ENCODE results near the gene STPG1.
"Not testable (repeated sequence)": the region's sequence is repeated elsewhere in the genome, so short reads cannot be mapped to it uniquely, and the experiment has no call there.

Gene STPG1

GRCh38 chr1:24450857-24451397 lies 37.3 kb upstream of the STPG1 start:
- peaks cover 7% of the 10 kb centered on the region; the same call in 1 of the 2 replicates for H3K36me3 ChIP-seq (ENCODE audit: insufficient read depth, low read length)
- no peak overlapping the region for H3K27ac ChIP-seq (ENCODE audit: low read length)
- no peaks in the 10 kb centered on the region for H3K4me1 ChIP-seq (ENCODE audit: insufficient read depth, low read length)
- H3K79me2 ChIP-seq (ENCODE audit: insufficient read depth, low read length) = no peaks in the 10 kb centered on the region
- no peak overlapping the region for H3K9ac ChIP-seq (ENCODE audit: low read depth, low read length)
- TF ChIP-seq EZH2 (IDR thresholded peaks at IDR 0.05; ENCODE audit: borderline replicate concordance, low read depth, low read length, severe bottlenecking) (no peak), CTCF (IDR thresholded peaks at IDR 0.05; ENCODE audit: borderline replicate concordance, extremely low read depth, low read length, poor library complexity, severe bottlenecking) (no peak)
- no peaks in the 10 kb centered on the region for H3K9me3 ChIP-seq (ENCODE audit: insufficient read depth, low read length, severe bottlenecking)
- H3K4me3 ChIP-seq (ENCODE audit: low read depth in 1 of 2, low read length in 2 of 2) = no peak overlapping the region
- ATAC-seq (ENCODE audit: insufficient read depth, low read depth) (no peak), DNase-seq (no peak)
- H3K4me2 ChIP-seq (ENCODE audit: insufficient read depth, low read length) = no peak overlapping the region
- no peaks in the 10 kb centered on the region for H4K20me1 ChIP-seq (ENCODE audit: insufficient read depth, low read length)
- H2AFZ ChIP-seq (ENCODE audit: low read depth, low read length) = no peak overlapping the region
- H3K27me3 ChIP-seq (ENCODE audit: insufficient read depth, low read length, poor library complexity) = no peaks in the 10 kb centered on the region

GRCh38 chr1:24450316-24450715 lies 36.7 kb upstream of the STPG1 start:
- no peaks in the 10 kb centered on the region for H3K79me2 ChIP-seq (ENCODE audit: insufficient read depth, low read length)
- no peak overlapping the region for H3K9ac ChIP-seq (ENCODE audit: low read depth, low read length)
- no peaks in the 10 kb centered on the region for H3K9me3 ChIP-seq (ENCODE audit: insufficient read depth, low read length, severe bottlenecking)
- no peak overlapping the region for H3K4me3 ChIP-seq (ENCODE audit: low read depth in 1 of 2, low read length in 2 of 2)
- no peak overlapping the region for H3K27ac ChIP-seq (ENCODE audit: low read length)
- H3K36me3 ChIP-seq (ENCODE audit: insufficient read depth, low read length) = peaks cover 8% of the 10 kb centered on the region; the same call in 1 of the 2 replicates
- no peak overlapping the region for H3K4me2 ChIP-seq (ENCODE audit: insufficient read depth, low read length)
- DNase-seq = no peak
- H3K4me1 ChIP-seq (ENCODE audit: insufficient read depth, low read length) = no peaks in the 10 kb centered on the region
- no peaks in the 10 kb centered on the region for H3K27me3 ChIP-seq (ENCODE audit: insufficient read depth, low read length, poor library complexity)
- no peak overlapping the region for H2AFZ ChIP-seq (ENCODE audit: low read depth, low read length)
- no peak for TF ChIP-seq CTCF (IDR thresholded peaks at IDR 0.05; ENCODE audit: borderline replicate concordance, extremely low read depth, low read length, poor library complexity, severe bottlenecking)
- no peak for TF ChIP-seq EZH2 (IDR thresholded peaks at IDR 0.05; ENCODE audit: borderline replicate concordance, low read depth, low read length, severe bottlenecking)
- no peak for ATAC-seq (ENCODE audit: insufficient read depth, low read depth)
- no peaks in the 10 kb centered on the region for H4K20me1 ChIP-seq (ENCODE audit: insufficient read depth, low read length)

GRCh38 chr1:24446446-24446845 lies 32.9 kb upstream of the STPG1 start:
- peaks cover 11% of the 10 kb centered on the region for H3K36me3 ChIP-seq (ENCODE audit: insufficient read depth, low read length)
- not testable (repeated sequence) for H3K9ac ChIP-seq (ENCODE audit: low read depth, low read length); H3K4me3 ChIP-seq (ENCODE audit: low read depth in 1 of 2, low read length in 2 of 2); H3K4me2 ChIP-seq (ENCODE audit: insufficient read depth, low read length); ATAC-seq (ENCODE audit: insufficient read depth, low read depth); H3K79me2 ChIP-seq (ENCODE audit: insufficient read depth, low read length); H3K9me3 ChIP-seq (ENCODE audit: insufficient read depth, low read length, severe bottlenecking); H4K20me1 ChIP-seq (ENCODE audit: insufficient read depth, low read length); H3K27me3 ChIP-seq (ENCODE audit: insufficient read depth, low read length, poor library complexity); H2AFZ ChIP-seq (ENCODE audit: low read depth, low read length); DNase-seq; H3K4me1 ChIP-seq (ENCODE audit: insufficient read depth, low read length); H3K27ac ChIP-seq (ENCODE audit: low read length)

GRCh38 chr1:24443241-24443656 lies 29.7 kb upstream of the STPG1 start:
- no peak overlapping the region for H3K4me2 ChIP-seq (ENCODE audit: insufficient read depth, low read length)
- no peaks in the 10 kb centered on the region for H4K20me1 ChIP-seq (ENCODE audit: insufficient read depth, low read length)
- H3K9me3 ChIP-seq (ENCODE audit: insufficient read depth, low read length, severe bottlenecking) = no peaks in the 10 kb centered on the region
- no peak for TF ChIP-seq CTCF (IDR thresholded peaks at IDR 0.05; ENCODE audit: borderline replicate concordance, extremely low read depth, low read length, poor library complexity, severe bottlenecking)
- no peak for TF ChIP-seq EZH2 (IDR thresholded peaks at IDR 0.05; ENCODE audit: borderline replicate concordance, low read depth, low read length, severe bottlenecking)
- no peak for DNase-seq
- no peak overlapping the region for H3K4me3 ChIP-seq (ENCODE audit: low read depth in 1 of 2, low read length in 2 of 2)
- no peak for ATAC-seq (ENCODE audit: insufficient read depth, low read depth)
- no peaks in the 10 kb centered on the region for H3K27me3 ChIP-seq (ENCODE audit: insufficient read depth, low read length, poor library complexity)
- H3K4me1 ChIP-seq (ENCODE audit: insufficient read depth, low read length) = no peaks in the 10 kb centered on the region
- H3K27ac ChIP-seq (ENCODE audit: low read length) = no peak overlapping the region
- peaks cover 5% of the 10 kb centered on the region; the same call in 1 of the 2 replicates for H3K36me3 ChIP-seq (ENCODE audit: insufficient read depth, low read length)
- H2AFZ ChIP-seq (ENCODE audit: low read depth, low read length) = no peak overlapping the region
- no peak overlapping the region for H3K9ac ChIP-seq (ENCODE audit: low read depth, low read length)
- no peaks in the 10 kb centered on the region for H3K79me2 ChIP-seq (ENCODE audit: insufficient read depth, low read length)
